Measurements from ENCODE around the gene CAMK2N1.
A peak's percentile ranks its signal among the peaks of the same experiment; 100 is the strongest.
"Not testable (repeated sequence)": the region's sequence is repeated elsewhere in the genome, so short reads cannot be mapped to it uniquely, and the experiment has no call there.

The CAMK2N1 gene

GRCh38 chr1:20526267-20526666 is 40.3 kb upstream of the CAMK2N1 start:
- DNase-seq (ENCODE audit: low read depth): no peak
- TF ChIP-seq CTCF (conservative IDR thresholded peaks at IDR 0.05; ENCODE audit: low read depth, low read length): no peak
- H3K4me3 ChIP-seq (ENCODE audit: low read length): no peak overlapping the region

GRCh38 chr1:20521960-20522861 is 36.2 kb upstream of the CAMK2N1 start:
- DNase-seq (ENCODE audit: low read depth): peak; percentile 17
- peak; percentile 93 for TF ChIP-seq CTCF (conservative IDR thresholded peaks at IDR 0.05; ENCODE audit: low read depth, low read length)
- no peak overlapping the region for H3K4me3 ChIP-seq (ENCODE audit: low read length)

- not testable (repeated sequence) for DNase-seq (ENCODE audit: low read depth); H3K4me3 ChIP-seq (ENCODE audit: low read length)
Observed at GRCh38 chr1:20519609-20520262, 33.7 kb upstream of the CAMK2N1 start.

GRCh38 chr1:20511518-20512428 is 25.8 kb upstream of the CAMK2N1 start:
- TF ChIP-seq CTCF (conservative IDR thresholded peaks at IDR 0.05; ENCODE audit: low read depth, low read length): no peak
- H3K4me3 ChIP-seq (ENCODE audit: low read length): no peak overlapping the region
- no peak for DNase-seq (ENCODE audit: low read depth)

GRCh38 chr1:20508411-20508771 is 22.4 kb upstream of the CAMK2N1 start:
- no peak for TF ChIP-seq CTCF (conservative IDR thresholded peaks at IDR 0.05; ENCODE audit: low read depth, low read length)
- peak overlapping the region; percentile 97 for H3K4me3 ChIP-seq (ENCODE audit: low read length)
- DNase-seq (ENCODE audit: low read depth): no peak

- peak within 1 kb of the TSS; percentile 97 for H3K4me3 ChIP-seq (ENCODE audit: low read length)
- peak; percentile 67 for DNase-seq (ENCODE audit: low read depth)
- no peak for TF ChIP-seq CTCF (conservative IDR thresholded peaks at IDR 0.05; ENCODE audit: low read depth, low read length)
Observed at GRCh38 chr1:20507564-20508410, 21.8 kb upstream of the CAMK2N1 start, which contains the start of gene MUL1. Gene MUL1, minus strand, starts transcription at chr1:20508151. Its CDS starts 127 bp downstream, at chr1:20508024.

Data from retinal pigment epithelial cell (primary cell).